ENCODE results near the gene CRYGN.

Gene CRYGN

DNA sequence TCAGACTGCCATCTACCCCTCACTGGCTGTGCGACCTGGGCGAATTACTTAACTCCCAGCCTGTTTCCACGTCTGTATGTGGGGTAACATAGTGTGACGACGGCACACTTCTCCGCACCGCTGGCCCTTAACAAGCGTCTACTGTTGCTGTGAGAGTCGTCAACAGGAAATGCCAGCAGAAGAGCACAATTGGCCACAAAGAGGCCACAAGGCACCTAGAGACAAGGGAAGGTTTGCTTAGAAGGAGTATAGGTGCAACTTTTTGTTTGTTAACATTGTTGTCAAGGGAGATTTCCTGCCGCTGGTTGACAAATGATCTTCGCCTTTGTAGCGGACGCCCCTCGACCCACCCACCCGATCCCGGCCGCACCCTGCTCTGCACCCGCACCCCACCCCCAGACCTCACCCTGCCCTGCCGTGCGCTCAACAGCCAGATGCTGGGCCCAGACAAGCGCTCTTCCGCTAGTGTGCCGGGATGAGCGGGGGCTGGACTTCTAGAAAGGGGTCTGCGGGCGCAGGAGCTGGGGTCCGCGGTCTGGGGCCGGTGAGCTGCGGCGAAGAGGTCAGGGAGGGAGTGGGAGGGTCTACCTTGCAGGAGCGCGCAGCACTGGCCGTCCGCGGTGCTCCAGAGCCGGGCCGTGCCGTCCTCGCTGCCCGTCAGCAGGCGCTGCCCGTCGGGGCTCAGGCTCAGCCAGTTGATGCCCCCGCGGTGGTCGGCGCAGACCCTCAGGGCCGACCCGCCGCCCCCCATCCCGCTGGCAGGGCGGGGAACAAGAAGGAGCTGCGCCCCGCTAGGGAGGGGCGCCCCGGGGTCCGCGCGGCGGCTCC is 30.9 kb downstream of the CRYGN start:
- Histone ChIP-seq H3K4me1 (ENCODE audit: control insufficient read depth, insufficient read depth, low read length) (peaks cover 4% of the 10 kb centered on the region), H3K9me3 (replicated peaks; ENCODE audit: low read length) (no peaks in the 10 kb centered on the region), H3K4me3 (ENCODE audit: low read length) (no peak overlapping the region), H3K36me3 (ENCODE audit: insufficient read depth, low read length) (no peaks in the 10 kb centered on the region), H3K4me2 (ENCODE audit: low read length) (no peak overlapping the region), H3K27me3 (ENCODE audit: control insufficient read depth, insufficient read depth, low read length) (peaks cover 72% of the 10 kb centered on the region), H3K9ac (ENCODE audit: low read depth, low read length) (no peak overlapping the region)

DNA sequence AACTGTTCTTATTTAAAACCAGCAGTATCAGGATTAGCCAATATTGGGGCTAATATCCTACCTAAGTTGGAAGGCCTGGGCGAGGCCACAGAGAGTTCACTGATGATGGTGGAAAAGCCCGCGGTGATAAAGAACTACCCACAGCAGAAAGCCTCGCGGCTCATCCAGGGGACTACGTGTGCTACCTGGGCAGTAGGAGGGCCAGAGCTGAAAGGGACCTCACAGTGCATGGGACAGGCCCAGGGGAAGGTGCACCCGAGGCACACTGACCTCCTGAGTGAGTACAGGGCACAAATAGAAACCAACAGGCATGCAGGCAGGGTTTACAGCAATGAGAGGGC is 31.5 kb downstream of the CRYGN start:
- peaks cover 66% of the 10 kb centered on the region for H3K27me3 ChIP-seq (ENCODE audit: control insufficient read depth, insufficient read depth, low read length)
- no peak overlapping the region for H3K4me3 ChIP-seq (ENCODE audit: low read length)
- peaks cover 9% of the 10 kb centered on the region for H3K4me1 ChIP-seq (ENCODE audit: control insufficient read depth, insufficient read depth, low read length)
- no peak overlapping the region for H3K9ac ChIP-seq (ENCODE audit: low read depth, low read length)
- H3K9me3 ChIP-seq (replicated peaks; ENCODE audit: low read length) = no peaks in the 10 kb centered on the region
- H3K36me3 ChIP-seq (ENCODE audit: insufficient read depth, low read length) = no peaks in the 10 kb centered on the region
- no peak overlapping the region for H3K4me2 ChIP-seq (ENCODE audit: low read length)

DNA sequence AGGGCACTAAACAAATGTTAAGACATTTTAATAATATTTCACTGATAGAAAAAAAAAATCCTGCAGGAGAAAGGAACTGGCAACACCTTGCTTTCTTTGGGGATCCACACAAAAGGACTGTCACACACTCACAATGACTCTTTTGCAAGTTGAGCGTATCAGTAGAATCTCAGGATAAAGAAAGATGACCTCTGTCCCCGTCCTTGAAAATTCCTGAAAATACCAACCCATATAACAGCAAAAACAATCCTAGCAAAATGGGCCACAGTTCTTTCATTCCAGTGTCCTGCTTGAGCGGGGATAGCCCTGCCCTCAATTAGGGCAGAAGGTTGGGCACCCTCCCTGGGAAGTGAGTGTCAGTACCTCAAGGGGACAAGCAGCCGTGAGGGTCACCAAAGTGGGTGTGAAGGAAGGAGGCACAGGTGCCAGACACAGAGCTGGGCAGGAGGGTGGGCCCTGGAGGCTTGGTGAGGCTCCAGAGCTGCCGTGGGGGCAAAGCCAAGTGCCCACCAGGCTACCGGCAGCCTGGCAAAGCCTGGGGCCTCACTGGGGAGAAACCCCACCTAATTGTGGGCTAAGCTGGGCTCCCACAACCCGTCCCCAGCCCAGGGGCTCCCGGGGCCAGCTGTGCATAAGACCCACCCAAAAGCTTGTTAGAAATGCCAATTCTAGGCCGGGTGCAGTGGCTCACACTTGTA is 32.9 kb downstream of the CRYGN start:
- H3K4me1 ChIP-seq (ENCODE audit: control insufficient read depth, insufficient read depth, low read length) = peaks cover 9% of the 10 kb centered on the region
- no peaks in the 10 kb centered on the region for H3K9me3 ChIP-seq (replicated peaks; ENCODE audit: low read length)
- H3K36me3 ChIP-seq (ENCODE audit: insufficient read depth, low read length) = no peaks in the 10 kb centered on the region
- no peak overlapping the region for H3K4me2 ChIP-seq (ENCODE audit: low read length)
- no peak overlapping the region for H3K9ac ChIP-seq (ENCODE audit: low read depth, low read length)
- H3K27me3 ChIP-seq (ENCODE audit: control insufficient read depth, insufficient read depth, low read length) = peaks cover 52% of the 10 kb centered on the region
- no peak overlapping the region for H3K4me3 ChIP-seq (ENCODE audit: low read length)

DNA sequence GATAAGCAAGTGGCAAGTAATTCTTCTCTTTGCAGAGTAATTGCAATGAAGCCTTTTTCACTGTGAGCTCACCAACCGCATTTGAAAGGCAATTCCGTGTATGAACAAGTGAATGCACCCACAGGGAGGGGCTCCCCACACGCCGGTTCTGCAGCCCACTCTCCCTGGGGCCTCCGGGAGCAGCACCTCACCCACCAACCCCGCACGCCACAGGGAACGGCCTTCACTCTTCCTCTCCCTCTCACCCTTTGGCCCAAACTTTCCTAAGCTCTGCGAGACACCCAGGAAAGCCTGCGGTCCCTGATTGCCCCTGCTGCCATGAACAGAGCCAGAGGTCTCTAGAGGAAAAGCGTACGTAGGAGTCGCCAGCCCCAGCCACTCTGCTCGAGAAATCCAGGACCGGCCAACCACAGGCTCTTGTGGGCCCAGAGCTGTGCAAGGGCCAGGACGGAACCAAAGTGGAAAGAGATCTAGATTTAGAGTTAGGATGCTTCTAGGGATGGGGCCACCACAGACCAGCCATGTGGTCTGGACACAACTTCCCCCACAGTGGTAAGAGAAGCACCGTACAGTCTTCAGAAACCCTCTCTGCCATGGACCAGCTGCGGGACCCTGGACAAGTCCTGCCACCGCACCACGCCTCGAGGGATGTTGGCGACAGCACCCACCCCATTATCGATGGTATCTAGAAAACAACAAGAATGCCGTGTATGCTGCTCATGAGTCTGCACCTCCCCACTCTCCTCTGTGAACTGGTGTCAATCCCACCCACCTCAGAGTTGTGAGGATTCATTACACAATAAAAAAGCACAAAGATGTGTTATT is 33.7 kb downstream of the CRYGN start:
- no peak overlapping the region for H3K4me2 ChIP-seq (ENCODE audit: low read length)
- H3K36me3 ChIP-seq (ENCODE audit: insufficient read depth, low read length) = no peaks in the 10 kb centered on the region
- peaks cover 9% of the 10 kb centered on the region for H3K4me1 ChIP-seq (ENCODE audit: control insufficient read depth, insufficient read depth, low read length)
- H3K27me3 ChIP-seq (ENCODE audit: control insufficient read depth, insufficient read depth, low read length) = peaks cover 47% of the 10 kb centered on the region
- H3K4me3 ChIP-seq (ENCODE audit: low read length) = no peak overlapping the region
- H3K9me3 ChIP-seq (replicated peaks; ENCODE audit: low read length) = no peaks in the 10 kb centered on the region
- no peak overlapping the region for H3K9ac ChIP-seq (ENCODE audit: low read depth, low read length)

DNA sequence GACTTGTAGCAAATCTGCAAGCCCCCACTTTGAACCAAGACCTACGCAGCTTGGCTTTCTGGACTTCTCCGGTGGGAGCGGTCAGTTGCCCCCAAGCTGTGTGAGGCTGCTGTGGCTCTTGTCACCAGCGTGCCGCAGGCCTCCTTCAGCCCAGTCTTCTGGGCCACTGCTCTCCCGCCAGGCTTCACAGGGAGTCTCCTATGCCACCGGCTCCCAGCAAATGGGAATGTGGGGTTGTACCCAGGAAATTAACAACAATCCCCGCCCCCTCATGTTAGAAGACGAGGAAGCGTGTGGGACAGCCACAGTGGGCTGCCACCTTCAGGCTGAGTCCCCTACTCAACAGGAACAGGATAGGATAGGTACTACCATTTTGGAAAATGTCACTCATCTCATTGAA is 34.4 kb downstream of the CRYGN start:
- no peak overlapping the region for H3K4me2 ChIP-seq (ENCODE audit: low read length)
- peaks cover 9% of the 10 kb centered on the region for H3K4me1 ChIP-seq (ENCODE audit: control insufficient read depth, insufficient read depth, low read length)
- no peak overlapping the region for H3K9ac ChIP-seq (ENCODE audit: low read depth, low read length)
- H3K4me3 ChIP-seq (ENCODE audit: low read length) = no peak overlapping the region
- H3K9me3 ChIP-seq (replicated peaks; ENCODE audit: low read length) = no peaks in the 10 kb centered on the region
- no peaks in the 10 kb centered on the region for H3K36me3 ChIP-seq (ENCODE audit: insufficient read depth, low read length)
- H3K27me3 ChIP-seq (ENCODE audit: control insufficient read depth, insufficient read depth, low read length) = peaks cover 47% of the 10 kb centered on the region

DNA sequence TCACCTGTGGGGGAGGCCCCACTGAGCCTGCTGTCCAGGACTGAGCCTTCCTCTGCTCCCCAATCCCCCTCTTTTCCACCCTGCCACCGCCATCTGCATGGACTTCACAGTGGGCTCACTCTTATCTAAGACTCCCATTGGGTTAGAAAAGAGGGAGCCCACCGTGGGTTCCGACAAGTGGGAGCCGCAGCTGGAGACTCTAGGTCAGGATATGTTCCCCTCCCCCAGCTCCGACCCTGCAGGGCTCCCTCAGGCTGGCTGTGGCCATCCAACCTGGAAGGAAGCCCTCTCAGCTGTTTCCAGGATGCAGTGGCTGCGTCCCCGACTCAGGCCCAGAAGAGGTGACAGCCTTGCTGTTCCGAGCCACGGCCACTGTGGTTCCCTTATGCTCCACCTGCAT is 34.9 kb downstream of the CRYGN start:
- no peaks in the 10 kb centered on the region for H3K9me3 ChIP-seq (replicated peaks; ENCODE audit: low read length)
- no peak overlapping the region for H3K4me2 ChIP-seq (ENCODE audit: low read length)
- H3K27me3 ChIP-seq (ENCODE audit: control insufficient read depth, insufficient read depth, low read length) = peaks cover 44% of the 10 kb centered on the region
- no peak overlapping the region for H3K4me3 ChIP-seq (ENCODE audit: low read length)
- H3K36me3 ChIP-seq (ENCODE audit: insufficient read depth, low read length) = no peaks in the 10 kb centered on the region
- H3K4me1 ChIP-seq (ENCODE audit: control insufficient read depth, insufficient read depth, low read length) = peaks cover 9% of the 10 kb centered on the region
- no peak overlapping the region for H3K9ac ChIP-seq (ENCODE audit: low read depth, low read length)

DNA sequence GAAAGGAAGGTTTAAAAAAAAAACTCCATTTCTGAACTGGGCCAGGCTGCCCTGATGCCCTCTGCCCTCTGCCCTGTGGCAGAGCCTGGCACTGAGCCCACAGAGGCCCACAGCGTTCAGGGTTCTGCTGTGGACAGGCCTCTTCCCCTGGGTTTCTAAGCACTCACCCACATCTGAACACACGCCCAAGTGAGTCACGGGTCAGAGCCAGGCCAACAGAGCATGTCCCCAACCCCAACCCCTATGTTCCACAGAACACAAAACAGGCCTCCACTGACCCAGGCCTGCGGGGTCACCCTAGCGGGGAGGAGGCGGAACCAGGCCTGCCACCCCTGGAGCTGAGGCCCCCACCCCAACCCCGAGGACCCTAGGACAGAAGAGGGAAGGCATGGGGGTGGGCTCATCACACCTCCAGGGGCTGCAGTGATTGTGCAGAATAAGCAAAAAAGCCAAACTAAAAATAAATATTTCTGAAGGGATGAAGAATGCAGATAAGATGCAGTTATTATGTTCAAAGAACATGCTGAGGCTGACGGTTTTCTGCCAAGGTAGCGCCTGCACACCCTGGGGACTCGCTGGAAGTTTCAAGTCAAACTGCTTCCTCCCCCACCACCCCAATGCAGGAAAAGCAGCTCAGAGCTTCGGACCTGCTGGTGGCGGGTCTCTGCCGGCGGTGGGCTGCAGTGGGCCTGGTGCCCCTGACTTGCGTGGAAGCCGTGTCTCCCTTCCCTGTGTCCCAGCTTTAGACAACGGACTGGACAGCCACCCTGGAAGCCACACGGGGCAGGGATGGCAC is 35.5 kb downstream of the CRYGN start:
- Histone ChIP-seq H3K9me3 (replicated peaks; ENCODE audit: low read length) (no peaks in the 10 kb centered on the region), H3K4me3 (ENCODE audit: low read length) (no peak overlapping the region), H3K9ac (ENCODE audit: low read depth, low read length) (no peak overlapping the region), H3K4me2 (ENCODE audit: low read length) (no peak overlapping the region), H3K27me3 (ENCODE audit: control insufficient read depth, insufficient read depth, low read length) (peaks cover 44% of the 10 kb centered on the region), H3K36me3 (ENCODE audit: insufficient read depth, low read length) (no peaks in the 10 kb centered on the region), H3K4me1 (ENCODE audit: control insufficient read depth, insufficient read depth, low read length) (peaks cover 9% of the 10 kb centered on the region)

DNA sequence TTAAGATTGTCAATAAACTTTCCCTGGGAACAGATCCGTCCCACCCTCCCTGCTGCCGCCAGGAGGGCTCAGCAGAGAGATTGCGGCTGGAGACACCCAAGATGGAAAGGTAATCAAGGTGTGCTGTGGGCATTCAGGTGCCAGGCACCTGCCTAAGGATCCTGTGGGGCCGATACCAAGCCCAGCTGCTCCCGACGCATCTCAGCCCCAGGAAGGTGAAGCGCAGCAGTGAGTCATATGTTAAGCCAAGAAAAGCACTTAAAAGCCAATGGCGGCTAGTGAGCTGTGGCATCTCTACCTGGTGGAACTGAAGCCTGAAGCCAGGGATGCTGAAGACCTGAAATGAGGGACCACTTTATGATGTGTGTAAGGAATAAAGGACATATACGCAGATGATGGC is 36.2 kb downstream of the CRYGN start:
- peaks cover 39% of the 10 kb centered on the region for H3K27me3 ChIP-seq (ENCODE audit: control insufficient read depth, insufficient read depth, low read length)
- no peaks in the 10 kb centered on the region for H3K9me3 ChIP-seq (replicated peaks; ENCODE audit: low read length)
- no peak overlapping the region for H3K9ac ChIP-seq (ENCODE audit: low read depth, low read length)
- no peak overlapping the region for H3K4me3 ChIP-seq (ENCODE audit: low read length)
- peaks cover 9% of the 10 kb centered on the region for H3K4me1 ChIP-seq (ENCODE audit: control insufficient read depth, insufficient read depth, low read length)
- H3K4me2 ChIP-seq (ENCODE audit: low read length) = no peak overlapping the region
- H3K36me3 ChIP-seq (ENCODE audit: insufficient read depth, low read length) = no peaks in the 10 kb centered on the region

DNA sequence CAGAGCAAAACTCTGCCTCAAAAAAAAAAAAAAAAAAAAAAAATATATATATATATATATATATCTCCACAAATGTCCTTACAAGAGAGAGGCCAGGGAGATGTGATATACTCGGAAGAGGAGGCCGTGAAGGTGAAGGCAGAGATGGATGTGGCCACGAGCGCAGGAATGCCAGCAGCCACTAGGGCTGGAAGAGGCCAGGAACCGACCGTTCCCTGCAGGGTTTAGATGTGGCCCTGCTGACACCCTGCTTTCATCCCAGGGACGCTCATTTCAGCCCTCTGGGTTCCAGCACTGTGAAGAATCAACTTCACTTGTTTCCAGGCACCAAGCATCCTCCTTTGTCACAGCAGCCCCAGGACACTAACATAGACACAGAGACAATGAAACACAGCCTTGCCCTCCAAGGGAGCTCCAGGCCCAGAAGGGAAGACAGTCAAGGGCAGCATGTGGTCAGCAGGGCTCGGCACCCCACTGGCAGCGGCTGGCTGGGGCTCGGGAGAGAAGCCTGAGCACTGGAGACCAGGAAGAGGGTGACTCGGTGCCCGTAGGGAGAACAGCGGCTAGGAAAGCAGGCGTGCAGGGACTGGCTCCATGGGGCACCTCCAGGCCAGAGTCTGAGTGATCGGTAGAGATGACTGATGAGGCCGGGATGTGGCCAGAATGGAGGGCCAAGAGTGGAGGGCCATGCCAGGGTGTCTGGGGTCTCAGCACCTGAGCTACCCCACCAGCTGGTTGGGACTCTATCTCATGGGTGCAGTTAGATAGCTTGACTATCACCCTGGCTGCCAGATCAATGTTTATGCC is 37.7 kb downstream of the CRYGN start:
- peaks cover 9% of the 10 kb centered on the region for H3K4me1 ChIP-seq (ENCODE audit: control insufficient read depth, insufficient read depth, low read length)
- H3K9me3 ChIP-seq (replicated peaks; ENCODE audit: low read length) = no peaks in the 10 kb centered on the region

DNA sequence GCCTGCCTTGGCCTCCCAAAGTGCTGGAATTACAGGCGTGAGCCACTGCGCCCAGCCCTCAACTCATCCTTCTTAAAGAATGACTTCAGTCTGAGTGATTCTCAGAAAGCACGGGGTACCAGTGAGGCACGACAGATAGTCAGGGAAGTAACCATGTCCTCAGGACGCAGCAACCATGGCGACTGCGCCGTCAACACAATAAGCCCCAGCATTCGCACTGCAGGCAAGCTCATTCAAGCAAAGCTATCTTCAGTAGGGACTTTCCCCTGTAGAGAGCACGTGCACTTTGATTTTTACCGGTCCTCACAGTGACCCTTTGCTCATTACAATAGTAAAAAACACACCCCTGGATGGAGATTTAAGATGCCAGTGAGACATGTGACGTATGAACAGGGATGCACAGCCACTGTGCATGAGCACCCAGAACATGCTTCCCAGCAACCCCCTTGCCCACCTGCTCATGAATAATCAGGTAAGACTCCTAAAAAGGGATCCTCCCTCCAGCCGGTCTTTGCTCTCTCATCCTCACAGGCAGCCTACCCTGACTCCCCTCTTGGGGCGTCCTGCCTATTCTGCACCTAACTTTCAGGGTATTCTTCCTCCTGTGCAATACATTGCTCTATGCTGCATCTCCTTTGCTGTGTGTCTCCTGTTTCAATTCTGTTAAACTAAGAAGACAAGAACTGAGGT is 39.2 kb downstream of the CRYGN start:
- no peak overlapping the region for H3K9ac ChIP-seq (ENCODE audit: low read depth, low read length)

More for the DNA sequence above, 37.7 kb downstream of the CRYGN start:
- no peak overlapping the region for H3K4me3 ChIP-seq (ENCODE audit: low read length)
- H3K36me3 ChIP-seq (ENCODE audit: insufficient read depth, low read length) = no peaks in the 10 kb centered on the region
- peaks cover 34% of the 10 kb centered on the region for H3K27me3 ChIP-seq (ENCODE audit: control insufficient read depth, insufficient read depth, low read length)
- H3K9ac ChIP-seq (ENCODE audit: low read depth, low read length) = no peak overlapping the region
- no peak overlapping the region for H3K4me2 ChIP-seq (ENCODE audit: low read length)

More for the DNA sequence above, 39.2 kb downstream of the CRYGN start:
- Histone ChIP-seq H3K4me3 (ENCODE audit: low read length) (no peak overlapping the region), H3K27me3 (ENCODE audit: control insufficient read depth, insufficient read depth, low read length) (peaks cover 31% of the 10 kb centered on the region), H3K4me2 (ENCODE audit: low read length) (no peak overlapping the region), H3K4me1 (ENCODE audit: control insufficient read depth, insufficient read depth, low read length) (peaks cover 9% of the 10 kb centered on the region), H3K36me3 (ENCODE audit: insufficient read depth, low read length) (no peaks in the 10 kb centered on the region), H3K9me3 (replicated peaks; ENCODE audit: low read length) (no peaks in the 10 kb centered on the region)

Measured in skeletal muscle satellite cell (primary cell).